NCI-H82 (cell line): Measurements from ENCODE around the gene SLC44A1.

ENCODE experiments used
- DNase-seq: peaks from one replicate; lab custom pipeline; 2025; lab: John Stamatoyannopoulos, UW

Gene SLC44A1

DNA sequence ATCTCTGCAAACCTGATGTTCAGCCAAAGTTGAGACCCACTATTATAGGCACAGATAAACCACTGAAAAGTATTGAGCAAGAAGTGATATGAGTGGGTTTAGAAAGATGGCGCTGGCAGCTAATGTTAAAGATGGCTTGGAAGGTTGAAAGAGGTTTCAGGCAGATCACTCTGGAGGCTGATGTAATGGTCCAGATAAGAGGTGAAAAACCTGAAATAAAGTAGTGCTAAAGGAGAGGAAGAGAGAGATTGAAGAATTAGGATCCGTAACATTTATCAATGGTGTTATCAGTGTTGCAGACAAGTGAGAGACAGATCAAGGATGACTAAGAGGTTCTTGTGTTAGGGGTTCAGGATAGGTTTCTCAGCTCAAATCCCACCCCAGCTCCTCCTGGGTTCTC lies 58.3 kb downstream of the SLC44A1 start:
- DNase-seq: no peak

DNA sequence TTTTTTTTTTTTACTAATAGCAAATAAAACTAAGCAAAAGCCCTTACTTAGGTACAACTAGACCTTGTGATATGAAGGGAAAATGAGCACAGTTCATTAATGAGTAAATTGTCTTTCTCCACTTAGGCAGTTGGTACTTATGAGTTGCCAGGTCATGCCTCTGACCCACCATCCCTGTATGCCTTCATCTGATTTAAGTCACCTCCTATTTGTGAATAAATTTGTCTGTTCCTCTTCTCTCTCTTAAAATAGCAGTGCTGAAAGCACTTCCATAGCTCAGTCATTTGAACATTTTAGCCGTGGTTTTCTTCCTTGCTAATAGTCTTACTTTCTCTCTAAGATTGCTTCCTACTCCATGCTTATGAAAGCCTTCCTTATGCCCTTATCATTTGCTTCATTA lies 61.4 kb downstream of the SLC44A1 start:
- no peak for DNase-seq

DNA sequence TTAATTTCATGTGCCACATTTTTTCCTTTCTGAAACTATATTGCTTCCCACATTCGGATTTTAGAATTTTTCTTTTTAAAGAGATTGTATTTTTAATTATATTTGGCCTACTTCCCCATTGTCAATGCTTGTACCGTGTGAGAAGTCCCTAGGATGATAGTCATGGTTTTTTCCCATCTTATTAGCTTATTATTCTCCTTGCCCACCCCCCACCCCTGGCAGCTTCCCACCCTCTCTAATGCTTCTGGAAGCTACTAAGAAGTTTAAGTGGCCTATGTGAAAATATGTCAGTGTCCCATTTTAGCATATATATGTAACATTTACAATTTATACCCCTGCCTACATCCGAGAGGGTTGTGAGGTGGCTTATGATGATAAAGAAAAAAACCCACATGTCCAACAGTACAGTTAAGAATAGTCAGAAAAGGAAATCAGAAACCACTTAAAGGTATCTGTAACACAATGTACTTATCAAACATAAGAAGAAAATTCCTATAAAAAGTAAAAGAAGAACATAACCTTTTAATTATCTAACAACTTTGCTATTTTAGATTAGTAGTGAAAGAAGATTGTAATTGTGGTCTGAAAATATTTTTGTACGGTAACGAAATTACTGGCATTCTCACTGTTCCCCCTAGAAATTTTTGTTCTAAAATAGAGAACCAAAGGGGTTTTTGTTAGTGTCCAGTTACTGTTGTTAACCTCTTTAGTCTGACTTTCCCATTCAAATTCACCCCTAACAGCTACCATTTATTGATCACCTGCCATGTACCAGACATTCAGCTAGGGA lies 62.1 kb downstream of the SLC44A1 start:
- no peak for DNase-seq

DNA sequence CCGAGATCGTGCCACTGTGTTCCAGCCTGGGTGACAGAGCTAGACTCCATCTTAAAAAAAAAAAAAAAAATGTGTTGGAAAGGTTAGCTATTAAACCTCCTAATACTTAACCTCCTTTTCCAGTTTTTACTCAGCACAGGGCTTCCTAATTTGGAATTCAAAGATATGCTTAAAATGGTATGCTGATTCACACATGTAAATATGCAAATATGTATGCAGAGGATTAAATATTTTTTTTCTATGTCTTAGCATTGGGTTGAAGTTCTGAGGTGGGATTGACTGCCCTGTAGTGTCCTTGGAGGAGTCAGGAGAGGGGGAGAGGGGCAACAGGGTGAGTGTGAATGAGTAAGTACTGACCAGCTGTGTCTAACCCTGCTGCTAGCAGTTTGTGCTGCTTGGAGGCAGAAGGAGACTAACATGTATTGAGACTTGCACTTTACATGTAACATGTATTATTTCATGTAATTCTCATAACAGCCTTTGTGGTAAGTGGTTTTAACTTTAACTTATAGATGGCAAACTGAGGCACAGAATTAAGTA lies 63.2 kb downstream of the SLC44A1 start:
- no peak for DNase-seq

DNA sequence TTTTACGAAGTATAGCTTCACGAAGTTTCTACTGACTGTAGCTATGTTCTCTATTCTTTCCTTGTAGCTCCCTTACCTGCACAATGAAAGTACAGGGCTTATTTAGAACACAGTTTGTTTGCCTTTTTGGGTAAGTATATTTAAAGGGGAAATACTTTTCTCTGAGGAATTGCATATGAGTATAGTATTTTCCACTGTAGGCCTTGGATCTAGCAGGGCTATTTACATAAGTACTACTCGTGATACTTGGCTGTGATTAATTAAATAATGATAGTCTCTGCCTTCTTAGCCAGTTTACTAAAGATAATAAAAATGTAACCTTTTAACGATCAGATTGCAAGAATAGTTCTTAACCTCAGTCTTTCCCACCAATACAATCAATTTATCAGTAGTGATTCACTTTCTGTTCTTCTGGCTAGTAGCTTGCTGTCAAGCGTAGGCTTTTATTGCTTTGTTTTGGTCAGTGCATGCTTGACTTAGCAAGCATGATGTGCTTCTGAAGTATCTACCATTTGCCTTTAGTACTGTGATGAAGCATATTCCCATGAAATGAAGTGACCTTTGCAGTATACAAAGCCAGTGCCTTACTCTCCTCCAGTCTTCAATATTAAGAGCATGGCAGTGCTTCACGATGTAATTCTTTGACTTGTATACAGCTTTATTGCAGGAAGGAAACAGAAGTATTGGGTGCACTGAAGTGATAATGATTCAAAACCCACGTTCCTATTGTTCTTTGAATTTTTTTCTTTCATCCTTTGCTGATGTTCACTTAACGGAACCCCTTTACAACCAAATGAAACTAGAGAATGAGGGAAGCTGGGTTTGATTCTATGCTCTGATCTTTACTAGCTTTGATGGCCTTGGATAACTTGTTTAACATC lies 64.2 kb downstream of the SLC44A1 start:
- no peak for DNase-seq

DNA sequence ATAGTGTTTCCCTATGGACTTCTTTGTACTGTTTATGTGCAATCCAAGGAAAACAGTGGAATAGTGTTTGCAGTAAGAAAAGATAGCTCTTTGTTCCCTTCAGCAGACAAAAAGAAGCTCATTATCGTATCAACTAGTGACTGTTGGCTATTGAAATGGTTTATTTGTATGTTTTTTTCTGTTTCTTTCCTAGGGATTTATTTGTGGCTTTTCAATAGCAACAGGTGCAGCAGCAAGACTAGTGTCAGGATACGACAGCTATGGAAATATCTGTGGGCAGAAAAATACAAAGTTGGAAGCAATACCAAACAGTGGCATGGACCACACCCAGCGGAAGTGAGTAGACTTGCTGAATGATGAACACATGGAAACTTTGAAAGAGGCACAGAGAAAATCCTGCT lies 65.1 kb downstream of the SLC44A1 start:
- DNase-seq: no peak

DNA sequence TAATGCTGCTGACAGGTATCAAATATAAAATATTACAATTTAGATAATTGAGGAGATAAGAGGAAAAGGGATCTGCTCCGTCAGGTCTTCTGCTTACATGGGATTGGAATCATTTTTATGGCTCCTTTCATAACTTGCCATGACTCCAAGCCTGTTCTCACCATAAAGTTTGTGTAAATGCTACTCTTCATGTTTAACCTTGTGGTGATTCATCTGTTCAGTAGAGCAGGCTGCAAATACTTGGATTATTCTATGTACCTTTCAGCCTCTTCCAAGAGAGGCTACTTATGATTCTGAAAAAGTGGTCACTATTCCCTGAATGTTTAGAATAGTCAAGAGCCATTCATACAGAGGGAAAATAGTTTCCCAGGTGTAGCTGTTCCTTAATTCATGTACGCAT lies 66.9 kb downstream of the SLC44A1 start:
- no peak for DNase-seq

DNA sequence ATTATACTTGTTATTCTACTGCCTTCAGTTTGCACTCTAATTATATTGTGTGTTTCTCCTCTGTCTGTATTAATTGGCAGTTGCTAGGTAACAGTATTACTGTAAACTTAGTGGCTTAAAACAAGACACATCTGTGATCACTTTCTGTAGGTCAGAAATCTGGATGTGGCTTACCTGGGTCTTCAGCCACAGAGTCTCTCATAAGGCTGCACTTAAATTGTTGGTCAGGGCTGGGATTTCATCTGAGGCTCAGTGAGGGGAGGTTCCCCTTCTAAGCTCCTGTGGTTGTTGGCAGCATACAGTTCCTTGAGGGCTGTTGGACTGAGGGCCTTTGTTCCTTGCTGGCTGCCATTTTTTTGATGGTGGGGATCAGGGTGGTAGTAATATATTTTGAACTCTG lies 68.8 kb downstream of the SLC44A1 start:
- DNase-seq: peak; percentile 79

DNA sequence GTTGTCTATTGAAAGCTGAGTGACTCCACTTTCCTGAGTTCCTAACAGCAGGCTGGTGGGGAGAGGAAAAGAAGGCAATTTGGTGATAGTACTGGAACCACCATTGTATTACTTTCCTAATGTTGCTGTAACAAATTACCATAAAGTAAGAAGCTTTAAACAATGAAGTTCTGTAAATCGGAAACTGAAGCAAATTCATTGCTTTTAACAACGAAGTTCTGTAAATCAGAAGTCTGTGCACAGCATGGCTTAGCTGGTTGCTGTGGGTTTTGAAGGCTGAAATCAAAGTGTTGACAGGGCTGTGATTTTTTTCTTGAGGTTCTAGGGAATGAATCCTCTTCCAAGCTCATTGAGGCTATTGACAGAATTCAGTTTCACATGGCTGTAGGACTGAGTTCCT lies 72.3 kb downstream of the SLC44A1 start:
- no peak for DNase-seq

DNA sequence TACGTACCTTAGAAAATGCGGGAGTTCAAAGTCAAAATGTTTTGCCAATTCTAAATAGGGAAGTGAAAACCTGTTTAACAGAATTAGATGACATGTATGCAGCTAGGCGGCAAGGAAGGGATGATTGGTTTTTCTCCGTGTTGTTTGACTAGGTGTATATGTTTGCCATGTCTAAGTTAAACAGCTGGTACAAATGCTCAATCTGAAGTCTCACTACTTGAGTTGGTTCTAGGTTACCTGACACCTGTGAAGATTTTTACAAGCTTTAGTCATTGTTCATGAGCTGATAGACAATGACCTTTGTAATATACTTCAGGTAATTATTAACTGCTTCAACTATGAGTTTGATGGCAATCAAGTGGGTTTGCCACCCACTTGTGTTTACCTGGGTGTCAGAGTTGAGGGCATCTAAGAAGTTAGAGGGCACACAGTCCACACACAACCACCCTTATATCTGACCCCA lies 74.3 kb downstream of the SLC44A1 start:
- no peak for DNase-seq

DNA sequence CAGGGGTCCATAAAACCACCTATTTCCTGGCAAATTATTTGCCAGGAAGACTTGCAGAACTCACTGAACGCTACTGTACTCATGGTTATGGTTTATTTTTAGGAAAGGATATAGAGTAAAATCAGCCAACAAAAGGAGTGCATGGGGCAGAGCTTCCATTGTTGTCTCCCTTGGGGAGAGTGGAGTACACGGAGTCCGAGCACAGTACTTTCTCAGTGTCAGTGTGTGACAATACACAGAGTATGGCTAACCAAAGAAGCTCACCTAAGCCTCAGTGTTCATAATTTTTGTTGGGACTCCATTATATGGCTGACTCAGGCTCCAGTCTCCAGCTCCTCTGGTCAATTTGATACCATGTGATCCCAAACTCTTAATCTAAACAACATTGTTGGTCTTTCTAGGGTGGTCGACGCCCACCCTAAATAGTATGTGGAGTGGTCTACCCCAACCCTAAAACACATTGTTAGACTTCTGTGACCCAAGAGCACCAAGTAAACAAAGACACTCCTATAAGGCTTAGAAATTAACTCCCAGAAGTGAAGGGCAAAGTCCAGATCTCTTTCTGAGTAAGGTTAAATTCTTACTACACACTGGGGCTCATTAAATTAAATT lies 74.9 kb downstream of the SLC44A1 start:
- DNase-seq: no peak

DNA sequence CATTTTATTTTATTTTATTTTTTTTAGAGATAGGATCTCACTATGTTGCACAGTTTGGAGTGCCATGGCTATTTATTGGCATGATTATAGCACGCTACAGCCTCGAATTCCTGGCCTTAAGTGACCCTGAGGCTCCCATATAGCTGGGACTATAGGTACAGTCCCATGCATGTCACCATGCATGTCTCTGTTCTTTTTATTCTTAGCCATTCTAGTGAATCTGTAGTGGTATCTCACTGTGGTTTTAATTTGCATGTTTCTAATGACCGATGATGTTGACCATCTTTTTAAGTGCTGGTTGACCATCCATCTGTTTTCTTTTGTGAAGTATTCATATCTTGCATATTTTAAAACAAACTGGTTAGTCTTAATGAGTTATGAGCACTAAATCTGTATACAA lies 76.1 kb downstream of the SLC44A1 start:
- no peak for DNase-seq

DNA sequence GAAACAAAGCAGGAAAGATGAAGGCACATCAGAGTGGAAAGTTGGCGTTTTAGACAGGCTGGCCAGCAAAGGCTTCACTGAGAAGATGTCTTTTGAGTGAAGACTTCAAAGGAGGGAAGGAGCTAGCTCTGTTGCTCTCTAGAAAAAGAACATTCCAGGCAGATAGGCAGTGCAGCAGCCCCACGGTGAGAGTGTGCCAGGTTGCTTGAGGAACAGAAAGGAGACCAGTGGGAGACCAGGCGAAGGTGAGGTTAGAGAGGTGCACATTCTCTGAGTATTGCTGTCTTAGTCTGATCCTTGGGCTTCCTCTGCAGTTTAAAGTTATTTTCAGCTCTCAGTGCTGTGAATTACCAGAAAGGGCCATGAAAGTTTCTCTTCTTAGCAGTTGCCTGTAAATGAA lies 83.8 kb downstream of the SLC44A1 start:
- no peak for DNase-seq

DNA sequence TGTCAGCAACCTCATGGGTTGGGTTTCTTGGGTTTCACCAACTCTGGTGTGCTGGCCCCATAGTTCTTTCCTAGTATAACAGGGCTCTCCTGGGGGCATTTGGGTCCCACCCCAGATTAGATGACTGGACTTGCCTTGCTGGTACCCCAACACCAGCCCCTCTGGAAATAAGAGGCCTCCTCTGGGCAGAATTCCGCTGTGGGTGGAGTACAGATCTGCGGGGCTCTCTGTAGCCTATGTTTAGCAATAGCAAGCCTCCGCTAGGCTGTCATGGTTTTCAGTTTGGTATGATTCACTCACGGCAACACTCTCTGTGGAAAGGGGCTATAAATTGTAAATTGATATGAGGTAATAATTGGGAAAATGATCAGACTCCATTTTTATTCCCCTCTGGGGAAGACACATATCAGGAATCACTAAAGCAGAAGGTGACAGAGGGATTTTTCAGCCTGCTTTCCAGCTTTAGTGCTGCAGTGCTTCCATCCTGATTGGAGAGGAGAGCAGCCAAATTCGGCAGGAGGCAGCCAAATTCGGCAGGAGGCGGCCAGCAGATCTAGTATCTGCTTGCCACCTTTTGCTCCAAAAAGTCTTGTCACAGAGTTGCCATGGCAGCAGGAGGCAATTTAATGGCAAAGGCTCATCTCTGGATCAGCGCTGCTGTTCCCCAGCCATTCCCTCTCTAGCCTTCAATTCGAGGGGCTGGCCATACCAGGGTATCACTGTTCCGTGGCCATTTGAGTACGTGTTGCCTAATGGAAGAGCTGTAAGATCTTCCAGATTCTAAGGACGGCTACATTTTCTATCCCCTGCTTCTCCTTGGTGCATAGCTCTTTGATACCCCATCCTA lies 84.6 kb downstream of the SLC44A1 start:
- DNase-seq: no peak

DNA sequence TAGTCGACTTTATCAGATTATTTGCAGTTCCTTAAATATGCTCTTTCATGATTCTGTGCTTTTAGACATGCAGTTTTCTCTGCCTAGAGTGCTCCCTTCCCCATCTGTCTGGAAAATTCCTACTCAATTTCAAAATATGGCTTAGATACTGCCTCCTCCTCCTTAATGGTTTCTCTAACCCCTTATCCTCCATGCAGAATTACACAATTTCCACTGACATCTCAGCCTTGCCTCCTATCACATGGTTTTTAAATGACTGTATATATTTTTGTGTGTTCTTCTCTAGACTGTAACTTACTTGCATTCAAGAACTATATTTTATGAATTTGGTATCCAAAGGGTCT lies 85.2 kb downstream of the SLC44A1 start:
- DNase-seq: no peak

DNA sequence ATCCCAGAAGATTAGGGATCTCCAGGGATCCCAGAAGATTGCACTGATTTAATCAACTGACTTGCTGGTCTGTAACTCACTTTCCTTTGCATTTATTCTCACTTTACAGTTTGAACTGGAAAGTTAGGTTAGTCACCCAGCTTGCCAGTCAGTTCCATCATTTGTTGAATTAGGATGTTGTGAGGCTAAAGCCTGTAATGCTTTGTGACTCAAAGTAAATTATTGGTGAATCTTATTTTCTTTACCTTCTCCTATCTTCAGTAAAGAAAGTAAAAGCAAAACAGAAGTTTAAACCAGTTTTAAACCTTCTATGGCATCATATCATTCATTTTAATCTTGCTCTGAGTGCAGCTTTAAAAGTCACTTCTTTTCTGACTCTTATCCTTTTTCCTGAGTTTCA lies 85.8 kb downstream of the SLC44A1 start:
- DNase-seq: no peak

DNA sequence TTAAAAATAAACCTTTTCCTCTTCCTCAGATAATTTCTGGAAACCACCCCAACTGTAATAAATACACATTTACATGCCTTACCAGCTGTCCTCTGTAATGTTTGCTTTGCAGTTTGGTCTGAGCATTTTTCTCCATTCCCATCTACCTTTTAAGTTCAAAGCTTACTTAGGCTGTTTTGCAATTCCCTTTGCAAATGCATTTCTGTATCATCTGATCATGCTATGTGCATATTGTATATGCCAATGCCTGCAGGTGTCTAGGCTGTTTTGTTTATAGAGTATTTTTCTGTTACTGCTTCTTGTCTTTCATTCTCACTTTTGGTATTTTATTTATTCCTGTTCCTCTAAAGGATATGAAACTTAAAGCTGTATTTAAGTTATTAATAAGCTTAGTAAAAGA lies 86.3 kb downstream of the SLC44A1 start:
- no peak for DNase-seq

DNA sequence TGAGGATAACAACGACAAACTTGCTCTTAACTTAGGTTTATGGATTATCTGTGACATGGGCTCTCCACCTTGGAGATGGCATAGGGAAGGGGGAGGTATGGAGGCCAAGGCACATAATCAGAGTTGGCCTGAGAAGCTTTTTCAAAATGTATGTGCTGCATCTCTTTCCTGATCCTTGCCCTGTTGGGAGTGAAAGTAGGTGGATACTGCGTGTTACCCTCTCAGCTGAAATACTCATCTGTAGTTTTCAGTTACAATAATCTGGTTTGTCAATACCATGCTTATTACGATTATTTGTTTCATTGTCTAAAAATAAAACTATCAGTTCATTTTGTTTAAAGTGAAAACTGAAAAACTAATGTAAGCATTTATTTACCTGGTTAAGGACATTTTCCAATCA lies 86.7 kb downstream of the SLC44A1 start:
- DNase-seq: no peak

DNA sequence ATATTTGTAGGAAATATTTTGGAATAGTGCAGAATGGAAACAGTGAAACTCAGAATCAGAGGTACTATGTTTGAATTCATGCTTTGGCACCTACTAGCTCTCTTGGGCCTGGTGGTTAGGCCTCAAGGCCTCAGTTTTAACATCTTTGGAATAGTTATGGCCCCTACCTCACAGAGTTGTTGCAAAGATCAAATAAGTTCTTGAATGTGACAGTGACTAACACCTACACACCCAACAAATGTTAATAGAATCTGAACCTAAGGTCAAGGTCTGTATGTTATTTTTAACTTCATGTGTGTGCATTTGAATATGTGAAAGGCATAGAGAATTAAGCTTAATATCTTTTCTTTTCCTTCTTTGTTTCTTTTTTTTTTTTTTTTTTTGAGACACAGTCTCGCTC lies 87.3 kb downstream of the SLC44A1 start:
- no peak for DNase-seq

DNA sequence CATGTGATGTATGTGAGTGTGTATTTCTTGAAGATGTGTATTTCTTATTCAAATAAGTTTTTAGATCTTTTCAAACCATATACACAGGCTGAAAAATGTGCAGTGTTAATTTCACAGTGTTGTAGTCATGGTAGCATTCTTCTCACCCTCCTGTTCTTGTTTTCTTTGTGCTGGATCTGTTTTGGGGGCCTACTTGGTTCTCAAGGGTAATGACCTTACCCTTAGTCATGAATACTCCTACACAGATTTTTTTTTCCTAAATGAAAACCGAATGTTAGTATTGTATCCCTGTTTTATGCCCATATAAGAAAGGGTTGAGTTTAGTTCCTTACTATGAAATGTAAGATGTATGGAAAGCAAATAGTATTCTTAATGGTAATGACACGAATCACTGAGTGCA lies 88.0 kb downstream of the SLC44A1 start:
- DNase-seq: no peak

DNA sequence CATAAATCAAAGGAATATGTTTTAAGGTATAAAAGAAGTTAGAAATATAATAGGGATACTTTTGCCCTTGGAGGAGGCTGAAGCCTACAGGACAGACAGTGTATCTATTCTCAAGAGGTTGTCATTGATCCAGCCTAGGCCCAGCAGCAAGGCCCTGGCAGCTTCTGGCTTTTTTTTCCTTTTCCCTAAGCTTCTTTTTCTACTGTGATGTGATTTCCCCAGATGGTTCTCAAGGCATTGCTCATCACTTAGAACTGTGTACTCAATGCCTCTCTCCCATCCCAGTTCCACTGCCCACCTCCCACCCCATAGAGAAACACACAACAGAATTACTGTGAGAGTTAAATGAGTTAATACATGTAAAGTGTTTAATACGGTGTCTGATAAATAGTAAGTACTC lies 88.6 kb downstream of the SLC44A1 start:
- no peak for DNase-seq

DNA sequence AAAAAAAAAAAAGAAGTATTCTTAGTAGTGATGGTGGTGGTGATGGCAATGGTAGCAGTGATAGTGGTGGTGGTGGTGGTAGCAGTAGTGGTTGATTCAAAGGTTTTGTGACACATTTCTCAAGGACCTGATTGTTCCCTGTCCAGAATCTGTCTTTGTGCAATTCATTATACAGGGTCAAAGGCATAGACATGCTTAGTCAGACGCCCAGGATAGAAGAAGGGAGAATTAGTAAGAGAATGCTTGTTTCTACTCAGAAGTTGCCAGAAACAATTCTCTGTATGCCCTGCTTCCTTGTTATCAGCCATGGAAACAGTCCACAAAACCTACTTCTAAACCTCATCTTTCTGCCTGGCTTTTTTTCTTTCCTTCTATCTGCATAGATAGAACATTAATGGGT lies 89.4 kb downstream of the SLC44A1 start:
- no peak for DNase-seq
